OCI-LY7 (cell line): ENCODE data around the gene ADIPOQ. TPM values are rescaled to one million over a fixed set of nuclear protein-coding genes. Genes with fewer than 3 reads are reported as not detected.
"Not testable (repeated sequence)": the region's sequence is repeated elsewhere in the genome, so short reads cannot be mapped to it uniquely, and the experiment has no call there.

Experiments used
- BruUV-seq: library from RNA; stranded (reverse); fragments of 400-500 nt; replicated peaks from 2 replicates; lab custom pipeline; 2021; lab: Mats Ljungman, UMichigan
- CTCF ChIA-PET: fragments of 300-600 bp; sonication (Branson Sonifier 250); formaldehyde crosslinking; loops from one replicate; lab custom pipeline; 2022; ENCODE audit warnings: antibody characterized with exemption; ENCODE audit not compliant: unreplicated experiment; lab: Charles Lee
- POLR2A ChIA-PET: fragments of 300-600 bp; sonication (Branson Sonifier 250); formaldehyde crosslinking; loops from one replicate; lab custom pipeline; 2022; ENCODE audit warnings: antibody characterized with exemption; lab: Charles Lee
- DNase-seq: peaks from one replicate; pipeline ENCODE4 v3.0.0-alpha.2; 2015; ENCODE audit warnings: low spot score
- H2AFZ ChIP-seq: fragments of 200-600 bp; sonication (generic), shearing (Covaris generic); 2 replicates; pipeline ENCODE4 v1.6.1; 2014; ENCODE audit warnings: mild to moderate bottlenecking, antibody characterized with exemption, low read length, moderate library complexity
- H3K27ac ChIP-seq: fragments of 200-600 bp; sonication (generic); 2 replicates; pipeline ENCODE4 v1.5.1; 2014; ENCODE audit warnings: mixed run types, low read depth, mild to moderate bottlenecking, moderate library complexity, low read length, inconsistent platforms; ENCODE audit not compliant: poor library complexity, severe bottlenecking
- H3K36me3 ChIP-seq: fragments of 200-600 bp; sonication (generic); 2 replicates; pipeline ENCODE4 v1.6.1; 2014; ENCODE audit warnings: mild to moderate bottlenecking, antibody characterized with exemption, low read length, moderate library complexity, mixed read lengths; ENCODE audit not compliant: insufficient read depth
- H3K4me1 ChIP-seq: fragments of 200-600 bp; sonication (generic); 2 replicates; pipeline ENCODE4 v1.5.1; 2014; ENCODE audit warnings: mild to moderate bottlenecking, low read length; ENCODE audit not compliant: insufficient read depth, poor library complexity, severe bottlenecking
- H3K4me2 ChIP-seq: fragments of 200-600 bp; sonication (generic); 2 replicates; pipeline ENCODE4 v1.6.1; 2014; ENCODE audit warnings: mild to moderate bottlenecking, low read length
- H3K4me3 ChIP-seq: fragments of 200-600 bp; sonication (generic); 2 replicates; pipeline ENCODE4 v1.5.1; 2014; ENCODE audit warnings: mild to moderate bottlenecking, low read depth, low read length; ENCODE audit not compliant: poor library complexity, severe bottlenecking
- H3K79me2 ChIP-seq: fragments of 200-600 bp; sonication (generic); 2 replicates; pipeline ENCODE4 v1.6.1; 2016; ENCODE audit warnings: low read depth, mild to moderate bottlenecking, low read length, moderate library complexity, mixed read lengths; ENCODE audit not compliant: insufficient read depth
- H3K9me2 ChIP-seq: fragments of 200-600 bp; sonication (generic); 2 replicates; pipeline ENCODE4 v1.6.1; 2016; ENCODE audit warnings: mild to moderate bottlenecking, low read length, mixed read lengths; ENCODE audit not compliant: insufficient read depth
- H3K9me3 ChIP-seq: fragments of 200-600 bp; sonication (generic); 2 replicates; pipeline ENCODE4 v1.6.1; 2014; ENCODE audit warnings: mild to moderate bottlenecking, mixed run types, low read length, mixed read lengths
- H4K20me1 ChIP-seq: fragments of 200-600 bp; sonication (generic); 2 replicates; pipeline ENCODE4 v1.6.1; 2014; ENCODE audit warnings: mild to moderate bottlenecking, antibody characterized with exemption, low read length, moderate library complexity, mixed read lengths; ENCODE audit not compliant: insufficient read depth
- CTCF ChIP-seq: fragments of 200-600 bp; sonication (generic); conservative IDR thresholded peaks from 2 replicates; pipeline ENCODE4 v1.5.1; 2014; ENCODE audit warnings: mild to moderate bottlenecking, antibody characterized with exemption, low read length, moderate library complexity, mixed read lengths
- EZH2phosphoT487 ChIP-seq: fragments of 200-600 bp; sonication (generic); IDR thresholded peaks from 2 replicates; pipeline ENCODE4 v1.6.1; 2018; ENCODE audit warnings: low read depth, borderline replicate concordance, mild to moderate bottlenecking, mixed run types, antibody characterized with exemption, low read length, moderate library complexity, mixed read lengths
- intact Hi-C: fragments of 100-400 bp; cut with micrococcal nuclease; formaldehyde crosslinking; loops from one replicate; pipeline ENCODE4 v1.10.0; 2022; ENCODE audit not compliant: unreplicated experiment
- total RNA-seq, 2 experiments: library from RNA; depleted of rRNA in 1 of 2; stranded (reverse); fragments of >200 nt in 1 of 2; shearing (Covaris generic) in 1 of 2; gene quantifications; 2 replicates each; pipeline ENCODE4 v1.2.3, GENCODE V29; 2014 to 2022

ADIPOQ gene
- total RNA-seq, 2 experiments from 2014 or later = not detected

DNA sequence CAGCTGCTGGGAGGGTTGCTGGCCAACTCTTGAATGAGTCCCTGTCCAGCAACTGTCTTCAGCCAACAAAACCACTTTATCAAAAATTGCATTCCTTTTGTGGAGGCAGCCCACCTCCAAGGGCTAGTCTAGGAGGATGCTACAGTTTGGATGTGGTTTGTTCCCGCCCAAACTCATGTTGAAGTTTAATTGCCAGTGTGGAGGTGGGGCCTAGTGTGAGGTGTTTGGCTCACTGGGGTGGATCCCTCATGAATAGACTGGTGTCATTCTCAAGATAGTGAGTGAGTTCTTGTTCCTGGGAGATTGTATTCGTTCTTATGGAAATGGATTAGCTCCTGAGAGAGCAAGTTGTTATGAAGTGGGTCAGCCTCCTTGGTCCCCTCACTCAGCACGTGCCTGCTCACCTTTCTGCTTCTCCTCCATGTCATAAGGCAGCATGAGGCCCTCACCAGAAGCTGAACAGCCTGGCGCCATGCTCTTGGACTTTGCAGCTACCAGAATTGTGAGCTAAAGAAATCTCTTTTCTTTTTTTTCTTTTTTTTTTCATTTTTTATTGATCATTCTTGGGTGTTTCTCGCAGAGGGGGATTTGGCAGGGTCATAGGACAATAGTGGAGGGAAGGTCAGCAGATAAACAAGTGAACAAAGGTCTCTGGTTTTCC is 32.0 kb upstream of the ADIPOQ start:
- Histone ChIP-seq H3K4me1 (peaks cover 15% of the 10 kb centered on the region), H3K36me3 (peaks cover 7% of the 10 kb centered on the region), H3K9me3 (0 out of 2 replicates have a peak, but pooled peaks cover 4% of the 10 kb centered on the region), H4K20me1 (no peaks in the 10 kb centered on the region), H3K4me2 (no peak overlapping the region), H3K27ac (no peak overlapping the region), H3K79me2 (peaks cover 8% of the 10 kb centered on the region), H3K4me3 (no peak overlapping the region), H2AFZ (no peak overlapping the region), H3K9me2 (no peaks in the 10 kb centered on the region)
- DNase-seq = no peak
- TF ChIP-seq CTCF (no peak), EZH2phosphoT487 (no peak)
- intact Hi-C loops = no loop called here
- POLR2A ChIA-PET = interaction anchor here (0.6 kb wide), 1 partner anchor 200 kb away, joined by 4 read pairs; no protein-coding TSS in a partner anchor
- BruUV-seq = no TSS peak
- CTCF ChIA-PET = no interaction called here

DNA sequence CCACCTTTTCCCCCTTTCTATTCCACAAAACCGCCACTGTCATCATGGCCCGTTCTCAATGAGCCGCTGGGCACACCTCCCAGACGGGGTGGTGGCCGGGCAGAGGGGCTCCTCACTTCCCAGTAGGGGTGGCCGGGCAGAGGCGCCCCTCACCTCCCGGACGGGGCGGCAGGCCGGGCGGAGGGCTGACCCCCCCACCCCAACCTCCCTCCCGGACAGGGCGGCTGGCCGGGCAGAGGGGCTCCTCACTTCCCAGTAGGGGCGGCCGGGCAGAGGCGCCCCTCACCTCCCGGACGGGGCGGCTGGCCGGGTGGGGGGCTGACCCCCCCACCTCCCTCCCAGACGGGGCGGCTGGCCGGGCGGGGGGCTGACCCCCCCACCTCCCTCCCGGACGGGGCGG is 31.2 kb upstream of the ADIPOQ start:
- DNase-seq, H2AFZ ChIP-seq, BruUV-seq, H4K20me1 ChIP-seq, H3K4me3 ChIP-seq, H3K79me2 ChIP-seq, H3K9me2 ChIP-seq, POLR2A ChIA-PET, H3K4me2 ChIP-seq, intact Hi-C loops, H3K27ac ChIP-seq, CTCF ChIA-PET, H3K36me3 ChIP-seq, H3K9me3 ChIP-seq: not testable (repeated sequence)
- H3K4me1 ChIP-seq = peaks cover 19% of the 10 kb centered on the region

GRCh38 chr3:186814100-186814499 is 28.4 kb upstream of the ADIPOQ start:
- Histone ChIP-seq H3K27ac (no peak overlapping the region), H3K4me2 (no peak overlapping the region), H3K4me3 (no peak overlapping the region), H3K36me3 (no peaks in the 10 kb centered on the region), H2AFZ (no peak overlapping the region), H3K79me2 (no peaks in the 10 kb centered on the region), H3K9me3 (no peaks in the 10 kb centered on the region), H3K9me2 (no peaks in the 10 kb centered on the region), H4K20me1 (no peaks in the 10 kb centered on the region), H3K4me1 (peaks cover 10% of the 10 kb centered on the region)
- POLR2A ChIA-PET = no interaction called here
- TF ChIP-seq EZH2phosphoT487 (no peak), CTCF (no peak)
- intact Hi-C loops = no loop called here
- DNase-seq = no peak
- CTCF ChIA-PET = no interaction called here
- no TSS peak for BruUV-seq
